Stimulated activated CD4-positive, alpha-beta T cell treated with anti-CD3 and anti-CD28 coated beads, Interleukin-2, amount 100 ng/mL, for 4 hours (primary cell): ENCODE results near the gene IDS.
"Not testable (repeated sequence)": the region's sequence is repeated elsewhere in the genome, so short reads cannot be mapped to it uniquely, and the experiment has no call there.

Experiments
- DNase-seq: peaks from one replicate; pipeline ENCODE4 v3.0.0-alpha.2; 2020; ENCODE audit warnings: low read depth

IDS gene

GRCh38 chrX:149526318-149527033 lies 21.4 kb upstream of the IDS start:
- DNase-seq = not testable (repeated sequence)

DNA sequence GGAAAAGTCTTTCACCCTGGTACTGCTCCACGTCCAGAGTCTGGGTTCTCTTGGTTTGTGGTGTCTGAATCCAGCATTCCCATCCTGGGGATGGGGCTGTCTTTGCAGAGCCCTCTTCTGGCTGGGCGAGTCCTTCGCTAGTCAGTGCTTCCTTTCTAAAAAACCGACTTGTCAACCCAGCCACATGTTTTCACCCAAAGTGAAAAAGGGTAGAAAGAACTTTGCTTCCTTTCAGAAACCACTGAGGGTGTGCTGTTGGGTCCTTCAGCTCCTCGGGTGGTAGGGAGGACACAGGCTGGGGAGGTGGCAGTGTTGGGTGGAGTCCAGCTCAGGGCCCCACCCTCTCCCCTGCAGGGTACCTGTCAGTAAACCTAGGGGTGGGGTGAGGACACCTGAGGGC lies 20.8 kb upstream of the IDS start:
- not testable (repeated sequence) for DNase-seq

- peak; percentile 46 for DNase-seq
These were observed 20.3 kb upstream of the IDS start for GRCh38 chrX:149525389-149525788.

GRCh38 chrX:149522916-149523315 lies 17.8 kb upstream of the IDS start:
- DNase-seq = no peak

GRCh38 chrX:149521438-149521837 lies 16.3 kb upstream of the IDS start:
- no peak for DNase-seq

DNA sequence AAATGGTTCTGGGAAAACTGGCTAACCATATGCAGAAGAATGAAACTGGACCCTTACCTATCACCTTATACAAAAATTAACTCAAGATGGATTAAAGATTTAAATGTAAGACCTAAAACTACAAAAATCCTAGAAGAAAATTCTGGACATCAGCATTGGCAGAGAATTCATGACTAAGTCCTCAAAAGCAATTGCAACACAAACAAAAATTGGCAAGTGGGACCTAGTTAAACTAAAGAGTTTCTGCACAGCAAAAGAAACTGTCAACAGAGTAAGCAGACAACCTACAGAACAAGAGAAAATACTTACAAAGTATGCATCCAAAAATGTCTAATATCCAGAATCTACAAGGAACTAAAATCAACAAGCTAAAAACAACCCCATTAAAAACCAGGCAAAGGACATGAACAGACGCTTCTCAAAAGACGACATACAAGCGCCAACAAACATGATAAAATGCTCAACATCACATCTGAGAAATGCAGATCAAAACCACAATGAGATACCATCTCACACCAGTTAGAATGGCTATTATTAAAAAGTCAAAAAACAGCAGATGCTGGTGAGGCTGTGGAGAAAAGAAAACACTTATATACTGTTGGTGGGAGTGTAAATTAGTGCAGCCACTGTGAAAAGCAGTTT lies 15.7 kb upstream of the IDS start:
- DNase-seq = not testable (repeated sequence)

GRCh38 chrX:149518236-149518635 lies 13.1 kb upstream of the IDS start:
- DNase-seq = no peak

GRCh38 chrX:149517308-149517707 lies 12.2 kb upstream of the IDS start:
- no peak for DNase-seq

GRCh38 chrX:149516604-149517003 lies 11.5 kb upstream of the IDS start:
- no peak for DNase-seq

- no peak for DNase-seq
These were observed 11.0 kb upstream of the IDS start for GRCh38 chrX:149515954-149516602.

- DNase-seq = no peak
These were observed 8.8 kb upstream of the IDS start for GRCh38 chrX:149513825-149514428.

GRCh38 chrX:149512225-149512885 lies 7.2 kb upstream of the IDS start:
- DNase-seq = no peak

GRCh38 chrX:149511081-149511480 lies 6.0 kb upstream of the IDS start:
- DNase-seq = no peak

DNA sequence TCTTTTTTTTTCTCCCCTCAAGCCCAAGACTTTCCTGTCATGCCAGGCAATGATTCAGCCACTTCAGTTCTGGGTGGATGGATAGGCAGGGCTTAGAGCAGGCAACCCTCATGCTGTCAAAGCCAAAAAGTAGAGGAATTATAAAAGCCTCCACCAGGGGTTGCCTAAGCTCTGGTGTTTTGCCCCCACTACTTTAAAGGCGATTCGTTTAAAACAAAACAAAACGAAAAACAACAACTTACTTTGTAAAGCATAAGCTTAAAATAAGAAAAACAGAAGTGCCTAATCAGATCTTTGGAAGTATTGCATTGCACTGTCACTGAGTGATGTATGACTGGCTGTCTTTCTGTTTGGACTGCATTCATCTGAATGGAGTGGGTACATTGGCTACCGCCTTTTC lies 5.3 kb upstream of the IDS start:
- DNase-seq = no peak

DNA sequence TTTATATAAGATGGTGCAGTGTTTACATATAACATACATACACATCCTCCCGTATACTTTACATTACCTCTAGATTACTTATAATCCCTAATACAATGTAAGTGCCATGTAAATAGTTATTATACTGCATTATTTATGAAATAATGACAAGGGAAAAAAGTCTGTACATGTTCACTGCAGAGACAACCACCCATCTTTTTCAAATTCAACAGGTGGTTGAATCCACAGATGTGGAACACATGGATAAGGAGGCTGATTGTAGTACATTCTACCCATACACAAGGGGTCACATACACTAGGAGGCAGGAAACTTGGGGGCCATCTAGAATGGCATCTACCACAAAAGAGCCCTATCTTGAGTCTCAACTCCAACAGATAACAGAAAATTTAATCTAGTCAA lies 3.4 kb upstream of the IDS start:
- no peak for DNase-seq

DNA sequence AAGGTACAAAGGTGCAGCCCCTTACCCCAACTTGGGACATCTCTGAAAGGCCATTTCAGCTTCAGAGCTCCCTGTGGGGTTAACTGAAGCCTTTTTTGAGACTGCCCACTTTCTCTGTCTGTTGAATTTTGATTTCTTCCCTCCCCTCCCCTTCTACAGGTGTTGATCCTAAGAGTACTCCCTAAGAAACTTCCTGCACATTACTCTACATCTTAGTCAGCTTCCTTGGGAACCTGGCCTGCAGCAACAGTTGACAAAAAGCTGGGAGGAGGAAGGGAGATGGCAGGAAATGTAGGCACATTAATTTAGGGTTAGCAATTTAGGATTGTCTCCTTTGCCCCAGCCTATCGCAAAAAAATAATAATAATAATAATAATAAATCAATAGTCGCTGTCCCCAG lies 1.2 kb upstream of the IDS start:
- no peak for DNase-seq

DNA sequence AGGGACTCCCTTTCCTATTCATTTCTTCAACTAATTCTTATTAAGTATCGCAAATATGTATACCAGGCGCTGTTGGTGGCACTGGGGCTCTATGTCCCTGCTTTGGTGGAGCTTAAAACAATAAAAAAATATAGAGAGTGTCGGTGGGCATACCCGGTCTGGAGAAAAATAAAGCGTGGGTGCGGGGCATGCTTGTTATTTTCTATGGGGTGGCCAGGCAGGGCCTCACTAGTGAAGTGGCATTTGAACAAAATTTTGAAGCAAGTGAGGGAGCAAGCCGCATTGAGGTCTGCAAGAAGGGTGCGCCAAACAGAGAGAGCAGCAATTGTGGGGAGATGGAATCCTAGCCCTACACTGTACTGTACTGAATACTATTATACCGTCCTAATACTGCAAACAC lies 565 bp upstream of the IDS start:
- DNase-seq = no peak

DNA sequence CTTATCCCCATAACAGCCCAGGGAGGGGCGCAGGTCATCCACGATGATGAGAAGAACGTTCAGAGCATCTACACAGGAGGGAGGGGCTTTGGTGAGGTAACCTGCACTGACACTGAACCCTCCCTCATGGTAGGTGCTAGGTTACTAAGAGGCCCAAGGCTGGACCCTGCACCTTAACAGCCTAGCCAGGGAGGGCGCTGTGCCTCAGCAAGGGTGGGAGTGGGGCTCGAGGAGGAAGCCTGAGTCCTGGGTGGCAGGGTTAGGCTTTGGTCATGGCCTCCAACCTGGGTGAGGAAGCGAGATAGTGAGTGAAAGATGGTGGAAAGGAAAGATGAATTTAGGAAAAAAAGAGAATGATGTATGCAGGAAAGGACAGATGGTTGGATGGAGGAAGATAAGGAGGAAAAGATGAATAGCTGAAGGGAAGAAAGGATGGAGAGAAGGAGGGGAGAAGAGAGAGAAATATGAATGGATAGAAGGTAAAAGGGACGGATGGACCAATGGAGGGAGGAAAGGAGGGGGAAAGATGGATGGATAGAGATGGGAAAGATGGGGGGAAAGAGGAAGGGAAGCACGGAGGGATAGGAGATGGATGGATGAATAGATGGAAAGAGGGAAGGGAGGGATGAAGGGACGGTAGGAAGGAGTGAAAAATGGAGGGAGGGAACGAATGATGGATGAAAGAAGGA lies 736 bp downstream of the IDS start:
- peak; percentile 38 for DNase-seq

DNA sequence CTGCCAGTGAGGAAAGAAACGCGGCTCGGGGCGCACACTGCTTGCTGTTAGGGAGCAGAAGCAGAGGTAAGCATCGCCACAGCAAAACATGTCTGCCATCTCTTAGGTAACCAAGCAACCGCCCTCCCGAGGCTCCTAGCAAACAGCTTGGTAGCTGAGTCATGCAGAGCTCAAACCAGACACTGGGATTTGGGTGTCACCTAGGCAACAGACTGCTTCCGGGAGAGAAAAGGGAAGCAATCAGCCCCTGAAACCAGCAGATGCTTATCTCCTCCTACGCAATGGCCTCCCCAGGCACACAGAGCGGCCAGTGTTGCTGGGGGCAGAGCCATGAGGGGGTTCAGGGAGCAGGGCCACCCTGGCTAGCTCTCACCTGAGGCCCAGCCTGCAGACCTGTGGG lies 1.7 kb downstream of the IDS start:
- peak; percentile 42 for DNase-seq

DNA sequence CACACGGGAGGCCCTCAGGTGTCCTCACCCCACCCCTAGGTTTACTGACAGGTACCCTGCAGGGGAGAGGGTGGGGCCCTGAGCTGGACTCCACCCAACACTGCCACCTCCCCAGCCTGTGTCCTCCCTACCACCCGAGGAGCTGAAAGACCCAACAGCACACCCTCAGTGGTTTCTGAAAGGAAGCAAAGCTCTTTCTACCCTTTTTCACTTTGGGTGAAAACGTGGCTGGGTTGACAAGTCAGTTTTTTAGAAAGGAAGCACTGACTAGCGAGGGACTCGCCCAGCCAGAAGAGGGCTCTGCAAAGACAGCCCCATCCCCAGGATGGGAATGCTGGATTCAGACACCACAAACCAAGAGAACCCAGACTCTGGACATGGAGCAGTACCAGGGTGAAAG lies 2.2 kb downstream of the IDS start:
- not testable (repeated sequence) for DNase-seq

GRCh38 chrX:149499766-149500165 lies 5.3 kb downstream of the IDS start:
- DNase-seq = no peak

GRCh38 chrX:149498767-149499166 lies 6.3 kb downstream of the IDS start:
- no peak for DNase-seq
